GM21367 (cell line): ENCODE measurements around the gene ZBTB11.
"Not testable (repeated sequence)": the region's sequence is repeated elsewhere in the genome, so short reads cannot be mapped to it uniquely, and the experiment has no call there.

Experiments used
- ATAC-seq: cut with Tn5 transposase; IDR thresholded peaks from one replicate; pipeline ENCODE4 v1.9.1; 2021; ENCODE audit not compliant: unreplicated experiment

The ZBTB11 gene

DNA sequence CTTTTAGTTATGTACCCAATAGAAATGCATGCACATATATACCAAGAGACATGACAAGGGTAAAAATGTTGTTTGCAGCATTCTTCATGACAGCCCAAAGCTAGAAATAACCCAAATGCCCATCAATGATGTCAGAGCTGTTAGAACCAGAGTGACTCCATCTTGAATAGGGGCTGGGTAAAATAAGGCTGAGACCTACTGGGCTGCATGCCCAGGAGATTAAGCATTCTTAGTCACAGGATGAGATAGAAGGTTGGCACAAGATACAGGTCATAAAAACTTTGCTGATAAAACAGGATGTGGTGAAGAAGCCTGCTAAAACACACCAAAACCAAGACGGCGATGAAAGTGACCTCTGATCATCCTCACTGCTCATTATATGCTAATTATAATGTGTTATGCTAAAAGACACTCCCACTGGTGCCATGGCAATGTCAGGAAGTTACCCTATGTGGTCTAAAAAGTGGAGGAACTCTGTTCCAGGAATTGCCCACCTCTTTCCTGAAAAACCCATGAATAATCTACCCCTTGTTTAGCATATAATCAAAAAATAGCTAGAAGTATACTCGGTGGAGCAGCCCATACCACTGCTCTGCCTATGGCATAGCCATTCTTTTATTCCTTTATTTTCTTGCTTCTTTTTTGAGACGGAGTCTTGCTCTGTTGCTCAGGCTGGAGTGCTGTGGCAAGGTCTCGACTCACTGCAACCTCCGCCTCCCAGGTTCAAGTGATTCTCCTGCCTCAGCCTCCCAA, 32.9 kb downstream of the ZBTB11 start:
- no peak for ATAC-seq

DNA sequence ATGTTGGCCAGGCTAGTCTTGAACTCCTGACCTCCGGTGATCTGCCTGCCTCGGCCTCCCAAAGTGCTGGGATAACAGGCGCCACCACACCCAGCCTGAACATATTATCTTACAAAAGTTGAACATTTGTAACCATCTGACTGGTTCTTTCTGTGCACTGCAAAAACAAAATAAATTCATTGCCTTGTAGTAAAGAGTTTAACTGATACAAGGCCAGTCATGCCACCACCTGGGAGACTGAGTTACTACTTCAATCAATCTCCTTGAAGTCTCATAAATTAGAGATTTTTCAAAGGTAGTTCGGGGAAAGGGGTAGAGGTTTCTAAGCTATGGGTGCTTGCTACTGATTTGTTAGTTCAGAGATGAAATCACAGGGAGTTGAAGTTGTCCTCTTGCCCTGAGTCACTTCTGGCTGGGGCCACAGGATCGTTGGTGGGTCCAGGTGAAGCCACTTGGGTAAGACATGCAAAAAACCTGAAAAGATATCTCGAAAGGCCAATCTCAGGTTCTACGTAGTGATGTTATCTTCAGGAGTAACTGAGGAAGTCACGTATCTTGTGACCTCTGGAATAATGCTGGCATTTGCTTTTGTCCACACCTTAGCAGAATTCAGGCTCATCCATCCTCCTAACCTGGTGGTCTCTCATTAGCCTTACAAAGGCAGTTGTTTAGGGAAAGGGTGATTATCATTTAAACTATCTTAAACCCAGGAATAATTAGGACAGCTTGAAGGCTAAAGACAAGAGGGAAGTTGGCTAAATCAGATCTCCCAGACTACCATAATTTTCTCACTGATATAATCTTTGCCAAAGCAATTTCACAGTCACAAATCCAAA, 33.7 kb downstream of the ZBTB11 start:
- no peak for ATAC-seq

DNA sequence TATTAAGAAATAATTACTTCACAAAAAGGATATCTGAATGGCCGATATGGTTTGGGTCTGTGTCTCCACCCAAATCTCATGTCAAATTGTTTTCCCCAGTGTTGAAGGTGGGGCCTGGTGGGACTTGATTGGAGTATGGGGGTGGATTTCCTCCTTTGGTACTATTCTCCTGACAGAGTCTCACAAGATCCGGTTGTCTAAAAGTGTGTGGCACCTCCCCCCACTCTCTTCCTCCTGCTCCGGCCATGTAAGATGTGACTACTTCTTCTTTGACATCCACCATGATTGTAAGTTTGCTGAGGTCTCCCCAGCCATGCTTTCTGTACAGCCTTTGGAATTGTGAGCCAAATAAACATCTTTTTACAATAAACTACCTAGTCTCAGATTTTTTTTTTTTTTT, 34.5 kb downstream of the ZBTB11 start:
- no peak for ATAC-seq

DNA sequence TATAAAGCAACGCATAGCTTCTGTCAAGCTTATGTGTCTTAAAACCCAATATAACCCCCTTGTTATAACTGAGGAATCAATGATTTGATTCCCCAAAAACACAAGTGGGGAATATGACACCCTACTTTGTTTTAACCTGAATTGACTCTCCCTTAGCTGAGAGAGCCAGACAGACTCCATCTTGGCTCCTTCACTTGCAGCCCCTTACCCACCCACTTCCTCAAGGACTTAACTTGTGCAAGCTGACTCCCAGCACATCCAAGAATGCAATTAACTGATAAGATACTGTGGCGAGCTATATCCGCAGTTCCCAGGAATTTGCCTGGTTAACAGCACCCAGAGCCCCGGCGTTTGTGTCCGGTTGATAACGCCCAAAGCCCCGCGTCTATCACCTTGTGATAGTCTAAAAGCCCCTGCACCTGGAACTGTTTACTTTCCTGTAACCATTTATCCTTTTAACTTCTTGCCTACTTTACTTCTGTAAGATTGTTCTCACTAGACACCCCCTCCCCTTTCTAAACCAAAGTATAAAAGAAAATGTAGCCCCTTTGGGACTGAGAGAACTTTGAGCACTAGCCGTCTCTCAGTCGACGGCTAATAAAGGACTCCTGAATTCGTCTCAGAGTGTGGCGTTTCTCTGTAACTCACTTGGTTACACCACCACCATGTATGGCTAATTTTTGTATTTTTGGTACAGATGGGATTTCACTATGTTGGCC, 35.4 kb downstream of the ZBTB11 start:
- ATAC-seq: not testable (repeated sequence)

DNA sequence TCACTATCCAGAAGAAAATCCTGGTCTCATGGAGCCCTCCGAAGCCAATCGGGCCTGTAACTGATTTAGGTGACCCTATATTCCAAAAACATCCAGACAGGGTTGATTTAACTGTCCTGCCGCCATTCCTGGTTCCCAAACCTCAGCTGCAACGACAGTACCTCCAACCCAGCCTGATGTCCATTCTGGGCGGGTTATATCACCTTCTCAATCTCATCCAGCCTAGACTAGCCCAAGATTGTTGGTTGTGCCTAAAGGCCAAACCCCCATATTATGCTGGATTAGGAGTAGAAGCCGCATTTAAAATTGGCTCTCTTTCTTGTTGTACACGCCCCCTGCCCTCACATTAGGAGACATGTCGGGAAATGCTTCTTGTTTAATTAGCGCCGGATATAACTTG, 36.7 kb downstream of the ZBTB11 start:
- ATAC-seq: no peak

DNA sequence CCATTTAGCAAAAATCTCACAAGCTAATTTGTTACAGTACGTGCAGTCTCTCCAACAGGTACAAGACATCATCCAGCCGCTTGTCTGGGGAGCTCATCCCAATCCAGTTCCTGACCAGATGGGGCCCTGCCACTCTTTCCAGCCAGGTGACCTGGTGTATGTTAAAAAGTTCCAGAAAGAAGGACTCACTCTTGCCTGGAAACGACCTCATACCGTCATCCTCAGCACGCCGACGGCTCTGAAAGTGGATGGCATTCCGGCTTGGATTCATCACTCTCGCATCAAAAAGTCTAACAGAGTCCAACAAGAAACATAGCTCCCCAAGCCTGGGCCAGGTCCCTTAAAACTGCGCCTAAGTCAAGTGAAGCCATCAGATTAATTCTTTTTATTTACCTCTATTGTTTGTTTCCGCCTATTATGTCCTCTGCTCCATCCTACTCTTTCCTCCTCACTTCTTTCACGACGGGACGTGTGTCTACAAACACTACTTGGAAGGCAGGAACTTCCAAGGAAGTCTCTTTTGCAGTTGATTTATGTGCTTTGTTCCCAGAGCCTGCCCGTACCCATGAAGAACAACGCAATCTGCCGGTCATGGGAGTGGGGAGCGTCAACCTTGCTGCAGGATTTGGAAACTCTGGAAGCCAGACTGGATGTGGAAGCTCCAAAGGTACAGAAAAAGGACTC, 37.5 kb downstream of the ZBTB11 start:
- no peak for ATAC-seq

DNA sequence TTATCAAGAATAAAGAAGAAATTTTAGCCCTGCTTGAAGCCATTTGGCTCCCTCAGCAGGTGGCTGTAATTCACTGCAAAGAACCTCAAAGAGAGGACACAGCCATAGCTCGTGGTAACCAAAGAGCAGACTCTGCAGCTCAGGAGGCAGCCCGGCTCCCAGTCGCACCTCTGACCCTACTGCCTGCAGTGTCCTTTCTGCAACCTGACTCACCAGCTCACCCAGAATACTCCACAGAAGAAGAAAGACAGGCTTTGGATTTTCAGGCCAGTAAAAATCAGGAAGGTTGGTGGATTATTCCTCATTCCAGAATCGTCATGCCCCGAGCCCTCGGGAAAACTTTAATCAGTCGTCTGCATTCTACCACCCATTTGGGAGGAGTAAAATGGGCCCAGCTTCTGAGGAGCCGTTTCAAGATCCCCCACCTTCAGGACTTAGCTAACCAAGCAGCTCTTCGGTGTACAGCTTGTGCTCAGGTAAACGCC, 38.6 kb downstream of the ZBTB11 start:
- no peak for ATAC-seq

DNA sequence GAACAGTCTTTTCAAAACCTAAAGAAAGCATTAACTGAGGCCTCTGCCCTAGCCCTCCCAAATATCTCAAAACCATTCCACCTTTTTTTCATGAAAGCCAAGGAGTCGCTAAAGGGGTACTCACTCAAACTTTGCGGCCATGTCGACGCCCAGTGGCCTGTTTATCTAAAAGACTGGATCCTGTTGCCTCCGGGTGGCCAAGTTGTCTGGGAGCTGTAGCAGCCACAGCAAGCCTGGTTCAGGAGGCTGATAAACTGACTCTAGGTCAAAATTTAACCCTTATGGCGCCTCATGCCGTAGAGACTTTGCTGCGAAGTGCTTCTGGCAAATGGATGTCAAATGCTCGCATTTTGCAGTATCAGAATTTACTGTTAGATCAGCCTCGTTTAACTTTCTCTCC, 39.5 kb downstream of the ZBTB11 start:
- no peak for ATAC-seq

DNA sequence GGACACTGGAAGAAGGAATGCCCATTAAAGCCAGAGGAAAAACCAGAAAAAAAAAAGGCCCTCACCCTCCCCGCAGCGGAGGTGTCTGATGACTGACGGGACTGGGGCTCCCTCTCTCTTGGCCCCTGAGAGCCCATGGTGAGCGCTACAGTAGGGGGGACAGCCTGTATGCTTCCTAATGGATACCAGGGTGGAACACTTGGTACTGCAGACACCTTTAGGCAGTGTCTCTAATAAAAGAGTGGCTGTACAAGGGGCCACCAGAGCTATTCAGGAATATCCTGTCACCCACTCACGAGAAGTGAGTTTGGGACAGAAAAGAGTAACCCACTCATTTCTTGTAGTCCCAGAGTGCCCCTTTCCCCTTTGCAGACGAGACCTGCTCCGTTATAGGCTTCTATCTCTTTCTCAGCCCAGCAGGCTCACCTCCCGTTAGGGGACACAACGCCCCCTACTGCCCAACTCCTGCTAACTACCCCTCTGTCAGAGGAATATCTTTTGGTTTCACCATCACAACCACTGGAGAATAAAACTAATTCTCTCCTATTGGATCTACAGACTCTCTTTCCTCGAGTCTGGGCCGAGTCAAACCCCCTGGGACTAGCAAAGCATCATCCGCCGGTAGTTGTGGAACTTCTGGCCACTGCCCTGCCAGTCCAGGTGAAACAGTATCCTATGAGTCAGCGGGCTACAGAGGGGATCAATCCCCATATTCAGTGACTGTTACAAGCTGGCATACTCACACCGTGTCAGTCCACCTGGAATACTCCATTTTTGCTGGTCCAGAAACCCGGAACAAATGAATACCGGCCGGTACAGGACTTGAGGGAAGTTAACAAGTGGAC, 40.8 kb downstream of the ZBTB11 start:
- ATAC-seq: peak; percentile 95

DNA sequence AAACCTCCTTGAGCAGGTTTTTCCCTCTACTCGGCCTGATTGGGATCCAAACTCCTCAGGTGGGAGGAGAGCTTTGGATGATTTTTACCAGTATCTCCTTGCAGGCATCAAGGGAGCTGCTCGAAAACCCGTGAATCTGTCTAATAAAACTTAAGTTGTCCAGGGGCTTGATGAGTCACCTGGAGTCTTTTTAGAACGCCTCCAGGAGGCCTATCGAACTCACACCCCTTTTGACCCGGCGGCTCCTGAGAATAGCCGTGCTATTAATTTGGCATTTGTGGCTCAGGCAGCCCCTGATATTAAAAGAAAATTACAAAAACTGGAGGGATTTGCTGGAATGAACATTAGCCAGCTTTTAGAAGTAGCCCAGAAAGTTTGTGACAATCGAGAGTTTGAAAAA, 41.6 kb downstream of the ZBTB11 start:
- ATAC-seq: no peak

DNA sequence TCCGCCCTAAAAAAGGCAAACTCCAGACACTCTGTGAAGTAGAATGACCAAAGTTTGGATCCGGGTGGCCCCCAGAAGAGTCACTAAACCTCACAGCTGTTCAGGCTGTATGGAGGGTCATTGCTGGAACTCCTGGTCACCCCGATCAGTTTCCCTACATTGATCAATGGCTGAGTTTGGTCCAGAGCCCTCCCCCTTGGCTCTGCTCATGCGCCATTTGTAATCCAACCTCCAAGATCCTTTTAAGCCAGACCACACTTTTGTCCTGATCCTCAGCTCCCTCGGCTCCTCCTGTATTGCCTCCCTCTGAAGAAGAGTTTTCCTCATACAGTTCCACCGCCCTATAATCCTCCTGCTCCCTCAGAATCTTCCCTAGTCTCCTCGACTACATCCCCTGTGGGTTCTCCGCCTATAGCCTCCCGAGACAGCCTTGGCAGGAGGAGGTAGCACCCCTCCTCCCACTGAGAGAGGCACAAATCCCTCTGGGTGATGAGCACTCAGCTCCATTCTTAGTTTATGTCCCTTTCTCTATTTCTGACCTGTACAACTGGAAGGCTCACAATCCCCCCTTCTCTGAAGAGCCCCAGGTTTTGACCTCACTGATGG, 42.2 kb downstream of the ZBTB11 start:
- no peak for ATAC-seq

DNA sequence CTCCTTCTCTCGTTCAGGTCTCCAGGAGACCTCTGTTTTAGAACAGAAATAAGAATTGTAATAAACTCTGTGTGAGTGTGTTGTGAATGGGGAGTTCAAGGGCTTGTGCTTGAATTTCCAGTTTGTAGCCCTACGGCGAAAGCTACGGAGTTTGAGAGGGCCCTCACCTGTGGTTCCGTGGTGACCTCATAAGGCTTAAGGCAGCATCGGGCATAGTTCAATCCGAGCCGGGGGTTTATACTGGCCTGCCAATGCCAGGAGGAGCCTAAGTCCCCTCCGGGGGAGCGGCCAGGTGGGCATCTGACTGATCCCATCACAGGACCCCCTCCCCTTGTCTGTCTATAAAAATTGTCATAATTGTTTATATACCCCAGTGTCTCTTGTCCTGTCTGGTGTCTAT, 43.7 kb downstream of the ZBTB11 start:
- no peak for ATAC-seq

DNA sequence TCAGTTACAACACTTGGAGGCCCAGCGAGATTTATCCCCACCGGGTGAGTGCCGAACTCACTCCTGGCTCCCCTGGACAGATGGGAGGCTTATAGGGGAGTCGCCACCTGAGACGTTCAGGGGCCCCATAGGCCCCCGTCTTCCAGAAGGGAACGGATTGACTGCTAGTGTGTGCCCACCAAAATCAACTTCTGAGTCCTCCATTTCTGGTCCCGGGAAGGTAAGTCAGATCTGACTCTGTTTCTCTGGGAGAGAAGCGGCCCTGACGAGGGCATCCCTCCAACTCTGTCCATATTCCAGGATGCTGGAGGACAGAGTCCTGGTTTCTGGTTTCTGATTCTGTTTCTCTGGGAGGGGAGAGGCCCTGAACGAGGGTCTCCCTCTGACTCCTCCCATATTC, 44.3 kb downstream of the ZBTB11 start:
- no peak for ATAC-seq

DNA sequence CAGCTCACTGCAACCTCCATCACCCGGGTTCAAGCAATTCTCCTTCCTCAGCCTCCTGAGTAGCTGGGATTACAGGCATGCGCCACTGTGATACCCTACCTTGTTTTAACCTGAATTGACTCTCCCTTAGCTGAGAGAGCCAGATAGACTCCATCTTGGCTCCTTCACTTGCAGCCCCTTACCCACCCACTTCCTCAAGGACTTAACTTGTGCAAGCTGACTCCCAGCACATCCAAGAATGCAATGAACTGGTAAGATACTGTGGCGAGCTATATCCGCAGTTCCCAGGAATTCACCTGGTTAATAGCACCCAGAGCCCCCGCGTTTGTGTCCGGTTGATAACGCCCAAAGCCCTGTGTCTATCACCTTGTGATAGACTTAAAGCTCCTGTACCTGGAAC, 45.0 kb downstream of the ZBTB11 start:
- ATAC-seq: not testable (repeated sequence)

DNA sequence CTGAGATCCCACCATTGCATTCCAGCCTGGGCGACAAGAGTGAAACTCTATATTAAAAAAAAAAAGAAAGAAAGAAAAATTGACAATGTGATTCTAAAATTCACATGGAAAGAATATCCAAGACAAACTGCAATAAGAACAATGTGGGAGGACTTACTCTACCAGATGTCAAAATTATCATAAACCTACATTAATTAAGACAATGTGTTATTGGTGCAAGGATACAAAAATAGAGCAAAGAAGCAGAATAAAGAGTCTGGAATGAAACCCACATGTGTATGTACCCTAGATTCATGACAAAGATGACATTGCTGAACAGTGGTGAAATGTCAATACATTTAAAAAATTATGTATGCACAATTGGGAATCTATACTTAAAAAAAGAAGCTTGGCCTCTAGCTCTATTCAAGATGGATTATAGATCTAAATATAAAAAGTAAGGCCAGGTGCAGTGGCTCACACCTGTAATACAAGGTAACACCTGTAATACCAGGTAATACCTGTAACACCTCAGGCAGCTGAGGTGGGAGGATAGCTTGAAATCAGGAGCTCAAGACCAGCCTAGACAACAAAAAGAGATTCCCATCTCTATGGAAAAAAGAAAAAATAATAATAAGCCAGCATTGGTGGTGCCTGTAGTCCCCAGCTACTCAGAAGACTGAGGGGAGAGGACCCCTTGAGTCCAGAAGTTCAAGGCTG, 45.7 kb downstream of the ZBTB11 start:
- ATAC-seq: no peak

DNA sequence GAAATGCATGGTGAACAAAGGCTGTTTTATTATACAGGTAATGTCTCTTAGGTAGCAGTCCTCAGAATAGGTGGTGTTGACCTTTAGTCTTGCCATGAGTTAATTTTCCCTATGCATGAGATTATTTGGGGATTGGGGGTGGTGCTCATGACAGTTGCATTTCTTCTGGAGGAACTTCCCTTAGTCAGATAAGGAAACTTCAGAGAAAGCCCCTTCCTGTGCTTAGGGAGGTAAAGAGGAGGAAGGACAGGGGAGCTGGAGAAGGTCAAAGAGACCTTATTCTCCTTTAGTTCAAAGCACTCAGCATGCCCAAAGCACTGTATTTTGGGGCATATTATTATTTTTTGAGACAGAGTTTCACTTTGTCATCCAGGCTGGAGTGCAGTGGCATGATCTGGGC, 47.7 kb downstream of the ZBTB11 start:
- ATAC-seq: no peak

DNA sequence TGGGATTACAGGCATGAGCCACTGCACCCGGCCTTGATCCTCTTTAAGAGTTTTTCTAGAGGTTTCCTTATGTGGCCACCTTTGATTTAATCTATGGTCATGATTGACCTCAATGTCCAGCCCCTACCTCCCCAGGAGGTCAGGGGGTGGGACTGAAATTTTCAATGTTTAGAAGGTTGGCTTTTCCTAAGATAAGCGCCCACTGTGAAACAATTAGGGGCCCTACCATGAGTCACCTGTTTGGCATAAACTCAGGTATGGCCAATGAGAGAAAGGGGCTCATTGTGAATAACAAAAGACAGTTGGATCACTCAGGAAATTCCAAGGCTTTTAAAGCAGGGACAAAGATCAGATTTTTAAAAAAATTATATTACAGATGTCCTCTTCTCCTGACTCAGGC, 51.1 kb downstream of the ZBTB11 start:
- no peak for ATAC-seq

DNA sequence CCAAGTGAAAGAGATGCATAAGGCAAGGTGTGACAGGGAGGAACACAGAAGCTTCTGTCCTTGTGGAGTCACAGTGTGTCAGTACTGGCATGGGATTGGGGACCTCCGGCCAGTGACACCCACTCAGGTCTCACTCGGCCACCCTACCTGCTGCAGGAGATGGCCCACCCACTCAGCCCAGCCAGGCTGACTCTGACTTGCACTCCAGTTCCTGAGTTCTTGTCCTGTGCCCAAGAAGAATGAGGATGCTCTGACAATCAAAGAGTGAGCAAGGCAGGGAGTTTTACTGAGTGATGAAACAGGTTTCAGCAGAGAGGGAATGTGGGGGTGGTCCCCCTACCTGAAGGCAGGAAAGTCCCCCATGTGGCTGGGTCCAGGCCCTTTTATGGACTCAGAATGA, 52.1 kb downstream of the ZBTB11 start:
- no peak for ATAC-seq

DNA sequence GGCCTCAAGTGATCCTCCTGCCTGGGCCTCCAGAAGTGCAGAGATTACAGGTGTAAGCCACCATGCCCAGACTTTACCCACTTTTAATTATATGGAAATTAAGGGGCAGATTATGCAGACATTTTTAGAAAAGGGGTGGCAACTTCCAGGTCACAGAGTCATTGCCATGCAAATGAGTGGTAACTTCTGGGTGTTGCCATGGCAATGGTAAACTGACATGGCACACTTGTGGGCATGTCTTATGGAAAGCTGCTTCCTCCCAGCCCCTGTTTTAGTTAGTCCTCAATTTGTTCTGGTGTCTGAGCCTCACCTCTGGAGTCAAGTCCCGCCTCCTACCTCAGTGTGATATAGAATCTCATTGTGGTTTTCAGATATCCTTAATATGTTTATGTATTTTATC, 53.3 kb downstream of the ZBTB11 start:
- ATAC-seq: no peak
